ENCODE measurements around the gene PPP1R1B. TPM values are rescaled to one million over a fixed set of nuclear protein-coding genes. Genes with fewer than 3 reads are reported as not detected.

Gene PPP1R1B
- total RNA-seq, 2 donors from 2014 or later = not detected

GRCh38 chr17:39636927-39637736 is 10.4 kb downstream of the PPP1R1B start, which contains the start of gene STARD3:
TSS of gene STARD3 (plus strand) at chr17:39637144. CDS start at chr17:39653532, 16,388 bp downstream.
- Mint-ChIP-seq H3K9me3 (no peaks in the 10 kb centered on the region), H3K36me3 (ENCODE audit: insufficient read depth in 2 of 2) (no peaks in the 10 kb centered on the region), H3K4me3 (peak within 1 kb of the TSS; percentile 88 to 92), H3K4me1 (ENCODE audit: low read depth) (peaks cover 42% of the 10 kb centered on the region), H3K27me3 (ENCODE audit: low read depth) (peaks cover 1% of the 10 kb centered on the region), H3K27ac (peak within 1 kb of the TSS; percentile 69)
- ATAC-seq (replicated peaks in 1 of 2) (peak; percentile 94), DNase-seq (peak; percentile 93 to 95)

DNA sequence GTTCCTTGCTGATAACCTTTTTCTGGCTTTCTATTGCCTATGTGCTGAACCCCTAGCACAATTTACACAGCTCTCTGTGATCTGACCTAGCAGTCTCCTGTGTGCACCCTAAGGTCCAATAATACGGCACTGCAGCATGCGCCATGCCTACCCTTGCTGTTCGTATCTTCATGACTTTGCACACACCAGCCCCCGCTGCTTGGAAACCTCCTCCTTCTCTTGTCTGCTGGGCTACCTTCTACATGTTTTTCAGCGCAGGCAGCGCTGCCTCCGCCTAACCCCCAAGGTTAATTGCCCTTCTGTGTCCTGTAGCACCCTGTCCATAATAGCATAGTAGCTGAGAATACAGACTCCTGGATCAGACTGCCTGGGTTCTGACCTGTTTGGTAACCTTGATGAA is 11.6 kb downstream of the PPP1R1B start:
- Mint-ChIP-seq H3K4me1 (ENCODE audit: low read depth) (peaks cover 54% of the 10 kb centered on the region), H3K27me3 (ENCODE audit: low read depth) (no peaks in the 10 kb centered on the region), H3K36me3 (ENCODE audit: insufficient read depth in 2 of 2) (no peaks in the 10 kb centered on the region), H3K9me3 (no peaks in the 10 kb centered on the region), H3K27ac (peak overlapping the region; percentile 43), H3K4me3 (peak overlapping the region; percentile 88 to 92)
- DNase-seq (no peak), ATAC-seq (replicated peaks in 1 of 2) (no peak)

GRCh38 chr17:39639043-39639442 is 12.3 kb downstream of the PPP1R1B start:
- Mint-ChIP-seq H3K36me3 (ENCODE audit: insufficient read depth in 2 of 2) (no peaks in the 10 kb centered on the region), H3K9me3 (no peaks in the 10 kb centered on the region), H3K27me3 (ENCODE audit: low read depth) (no peaks in the 10 kb centered on the region), H3K4me1 (ENCODE audit: low read depth) (peaks cover 61% of the 10 kb centered on the region), H3K4me3 (peak overlapping the region in 1 of 2 donors; percentile 6), H3K27ac (peak overlapping the region; percentile 36)
- DNase-seq = no peak
- no peak for ATAC-seq (replicated peaks in 1 of 2)

- H3K27ac Mint-ChIP-seq = no peak overlapping the region
Measured at GRCh38 chr17:39639566-39640458, 13.1 kb downstream of the PPP1R1B start.

GRCh38 chr17:39640591-39641031 is 13.9 kb downstream of the PPP1R1B start:
- H3K9me3 Mint-ChIP-seq = no peaks in the 10 kb centered on the region
- peaks cover 71% of the 10 kb centered on the region for H3K4me1 Mint-ChIP-seq (ENCODE audit: low read depth)
- no peaks in the 10 kb centered on the region for H3K27me3 Mint-ChIP-seq (ENCODE audit: low read depth)
- ATAC-seq (replicated peaks in 1 of 2) (no peak), DNase-seq (no peak)
- no peaks in the 10 kb centered on the region for H3K36me3 Mint-ChIP-seq (ENCODE audit: insufficient read depth in 2 of 2)
- H3K27ac Mint-ChIP-seq = peak overlapping the region; percentile 25
- H3K4me3 Mint-ChIP-seq = no peak overlapping the region

More at GRCh38 chr17:39639566-39640458, 13.1 kb downstream of the PPP1R1B start:
- Mint-ChIP-seq H3K36me3 (ENCODE audit: insufficient read depth in 2 of 2) (no peaks in the 10 kb centered on the region), H3K4me3 (no peak overlapping the region), H3K27me3 (ENCODE audit: low read depth) (no peaks in the 10 kb centered on the region), H3K4me1 (ENCODE audit: low read depth) (peaks cover 69% of the 10 kb centered on the region), H3K9me3 (no peaks in the 10 kb centered on the region)
- ATAC-seq (replicated peaks in 1 of 2) (no peak), DNase-seq (no peak)

- Mint-ChIP-seq H3K4me1 (ENCODE audit: low read depth) (peaks cover 69% of the 10 kb centered on the region), H3K27me3 (ENCODE audit: low read depth) (no peaks in the 10 kb centered on the region), H3K27ac (no peak overlapping the region), H3K4me3 (no peak overlapping the region), H3K9me3 (no peaks in the 10 kb centered on the region), H3K36me3 (ENCODE audit: insufficient read depth in 2 of 2) (no peaks in the 10 kb centered on the region)
- ATAC-seq (replicated peaks in 1 of 2) = no peak
- DNase-seq = no peak
Measured at GRCh38 chr17:39641097-39641496, 14.3 kb downstream of the PPP1R1B start.

DNA sequence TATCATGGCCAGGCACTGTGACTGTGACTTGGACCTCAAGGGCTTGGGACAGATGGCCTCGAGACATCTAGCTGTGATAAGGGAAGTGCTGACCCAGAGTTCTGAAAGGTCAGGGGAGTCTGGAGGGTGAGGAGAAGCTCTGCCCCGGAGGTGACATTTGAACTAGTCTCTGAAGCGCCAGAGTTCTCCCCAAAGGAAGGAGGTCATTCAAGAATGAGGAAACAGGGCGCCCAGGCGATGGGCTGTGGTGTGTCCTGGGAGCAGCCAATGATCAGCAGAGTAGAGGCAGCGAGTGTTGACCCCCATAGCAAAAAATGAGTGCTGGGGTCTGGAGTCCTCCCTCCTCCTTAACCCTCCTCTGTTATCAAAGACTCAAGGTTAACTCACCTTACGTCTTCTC is 15.1 kb downstream of the PPP1R1B start:
- DNase-seq (no peak), ATAC-seq (replicated peaks in 1 of 2) (no peak)
- no peak overlapping the region for H3K4me3 Mint-ChIP-seq
- H3K27me3 Mint-ChIP-seq (ENCODE audit: low read depth) = no peaks in the 10 kb centered on the region
- peaks cover 63% of the 10 kb centered on the region for H3K4me1 Mint-ChIP-seq (ENCODE audit: low read depth)
- no peaks in the 10 kb centered on the region for H3K9me3 Mint-ChIP-seq
- H3K27ac Mint-ChIP-seq = no peak overlapping the region
- no peaks in the 10 kb centered on the region for H3K36me3 Mint-ChIP-seq (ENCODE audit: insufficient read depth in 2 of 2)

GRCh38 chr17:39642291-39643074 is 15.7 kb downstream of the PPP1R1B start:
- H3K4me3 Mint-ChIP-seq = no peak overlapping the region
- H3K27me3 Mint-ChIP-seq (ENCODE audit: low read depth) = no peaks in the 10 kb centered on the region
- ATAC-seq (replicated peaks in 1 of 2) (no peak), DNase-seq (no peak)
- H3K27ac Mint-ChIP-seq = peak overlapping the region; percentile 2
- peaks cover 63% of the 10 kb centered on the region for H3K4me1 Mint-ChIP-seq (ENCODE audit: low read depth)
- H3K36me3 Mint-ChIP-seq (ENCODE audit: insufficient read depth in 2 of 2) = no peaks in the 10 kb centered on the region
- H3K9me3 Mint-ChIP-seq = no peaks in the 10 kb centered on the region

GRCh38 chr17:39643271-39643670 is 16.5 kb downstream of the PPP1R1B start:
- no peaks in the 10 kb centered on the region for H3K36me3 Mint-ChIP-seq (ENCODE audit: insufficient read depth in 2 of 2)
- H3K9me3 Mint-ChIP-seq = no peaks in the 10 kb centered on the region
- ATAC-seq (replicated peaks in 1 of 2) = peak in 1 of 2 donors; percentile 26
- H3K27ac Mint-ChIP-seq = peak overlapping the region; percentile 2
- H3K27me3 Mint-ChIP-seq (ENCODE audit: low read depth) = no peaks in the 10 kb centered on the region
- H3K4me3 Mint-ChIP-seq = no peak overlapping the region
- peaks cover 56% of the 10 kb centered on the region for H3K4me1 Mint-ChIP-seq (ENCODE audit: low read depth)
- DNase-seq = no peak

GRCh38 chr17:39647256-39647655 is 20.5 kb downstream of the PPP1R1B start:
- Mint-ChIP-seq H3K36me3 (ENCODE audit: insufficient read depth in 2 of 2) (no peaks in the 10 kb centered on the region), H3K4me3 (no peak overlapping the region), H3K27ac (no peak overlapping the region), H3K9me3 (no peaks in the 10 kb centered on the region), H3K27me3 (ENCODE audit: low read depth) (no peaks in the 10 kb centered on the region), H3K4me1 (ENCODE audit: low read depth) (peaks cover 52% of the 10 kb centered on the region)
- no peak for ATAC-seq (replicated peaks in 1 of 2)
- no peak for DNase-seq

DNA sequence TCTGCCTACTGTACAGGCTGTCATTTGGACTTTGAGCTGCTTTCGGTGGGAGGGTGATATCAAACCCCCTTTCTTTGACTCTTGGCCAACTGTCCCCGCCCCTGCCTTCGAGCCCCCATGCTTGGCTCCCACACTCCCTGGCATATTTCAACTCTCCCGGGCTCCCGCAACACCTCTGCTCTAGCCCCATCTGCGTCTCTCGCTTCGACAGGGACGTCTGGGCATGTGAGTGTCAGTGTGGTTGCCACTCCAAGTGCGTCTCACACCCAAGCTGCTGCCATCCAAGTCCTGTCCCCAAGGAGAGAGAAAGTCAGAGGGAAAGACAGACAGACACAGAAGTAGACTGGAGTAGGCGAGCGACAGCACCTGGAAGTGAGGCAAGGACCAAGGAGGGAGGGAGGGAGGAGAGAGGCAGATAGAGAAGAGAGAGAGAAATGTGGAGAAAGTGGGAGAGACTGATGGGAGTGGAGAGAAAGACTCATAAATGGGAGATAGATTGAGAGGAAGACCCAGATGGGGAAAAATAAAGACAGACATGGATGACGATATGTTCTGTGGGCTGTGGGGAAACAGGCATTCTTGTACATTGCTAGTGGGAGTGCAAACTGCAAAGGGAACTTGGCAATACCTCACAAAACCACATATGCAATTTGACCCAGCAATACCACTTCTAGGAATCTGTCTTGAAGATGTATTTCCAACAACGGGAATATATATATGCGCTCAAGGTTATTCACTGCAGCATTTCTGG is 22.0 kb downstream of the PPP1R1B start:
- peaks cover 43% of the 10 kb centered on the region for H3K4me1 Mint-ChIP-seq (ENCODE audit: low read depth)

DNA sequence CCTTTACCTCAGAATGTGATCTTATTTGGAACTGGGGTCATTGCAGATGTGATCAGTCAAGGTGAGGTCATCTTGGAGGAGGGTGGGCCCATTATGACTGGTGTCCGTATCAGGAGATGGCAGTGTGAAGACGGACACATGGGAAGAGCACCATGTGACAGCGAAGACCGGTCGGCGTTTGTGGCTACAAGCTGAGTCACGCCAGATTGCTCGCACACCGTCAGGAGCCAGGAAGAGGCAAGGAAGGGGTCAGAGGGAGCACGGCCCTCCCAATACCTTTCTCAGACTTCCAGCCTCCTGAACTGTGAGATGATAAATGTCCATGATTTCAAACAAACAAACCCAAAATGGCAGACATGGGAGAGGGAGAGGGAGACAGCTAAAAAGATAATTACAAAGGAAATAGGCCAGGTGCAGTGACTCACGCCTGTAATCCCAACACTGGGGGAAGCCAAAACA is 23.4 kb downstream of the PPP1R1B start:
- no peaks in the 10 kb centered on the region for H3K9me3 Mint-ChIP-seq
- no peak for DNase-seq
- peak overlapping the region; percentile 38 for H3K27ac Mint-ChIP-seq
- H3K27me3 Mint-ChIP-seq (ENCODE audit: low read depth) = no peaks in the 10 kb centered on the region
- H3K36me3 Mint-ChIP-seq (ENCODE audit: insufficient read depth in 2 of 2) = no peaks in the 10 kb centered on the region
- no peak overlapping the region for H3K4me3 Mint-ChIP-seq
- peaks cover 36% of the 10 kb centered on the region for H3K4me1 Mint-ChIP-seq (ENCODE audit: low read depth)
- no peak for ATAC-seq (replicated peaks in 1 of 2)

More for the DNA sequence above, 22.0 kb downstream of the PPP1R1B start:
- Mint-ChIP-seq H3K4me3 (no peak overlapping the region), H3K27me3 (ENCODE audit: low read depth) (no peaks in the 10 kb centered on the region), H3K9me3 (no peaks in the 10 kb centered on the region), H3K36me3 (ENCODE audit: insufficient read depth in 2 of 2) (no peaks in the 10 kb centered on the region), H3K27ac (no peak overlapping the region)
- ATAC-seq (replicated peaks in 1 of 2) (no peak), DNase-seq (no peak)
